ENCODE results near the gene RFWD3. TPM values are rescaled to one million over a fixed set of nuclear protein-coding genes. Genes with fewer than 3 reads are reported as not detected.
A peak's percentile ranks its signal among the peaks of the same experiment; 100 is the strongest.

Gene RFWD3
- total RNA-seq, 1 donor from 2014 or later: 16.7 TPM

GRCh38 chr16:74622005-74622404 is 44.7 kb downstream of the RFWD3 start:
- no peak for DNase-seq (ENCODE audit: low read depth in 2 of 2)

GRCh38 chr16:74617206-74617788 is 49.4 kb downstream of the RFWD3 start:
- DNase-seq (ENCODE audit: low read depth in 2 of 2): peak; percentile 34 to 38

- DNase-seq (ENCODE audit: low read depth in 2 of 2): no peak
Observed at GRCh38 chr16:74611721-74612120, 55.0 kb downstream of the RFWD3 start.

GRCh38 chr16:74608944-74609343 is 57.7 kb downstream of the RFWD3 start:
- DNase-seq (ENCODE audit: low read depth in 2 of 2): no peak

GRCh38 chr16:74608381-74608780 is 58.3 kb downstream of the RFWD3 start:
- DNase-seq (ENCODE audit: low read depth in 2 of 2): no peak

GRCh38 chr16:74607962-74608356 is 58.7 kb downstream of the RFWD3 start:
- DNase-seq (ENCODE audit: low read depth in 2 of 2): no peak

GRCh38 chr16:74607310-74607961 is 59.2 kb downstream of the RFWD3 start:
- no peak for DNase-seq (ENCODE audit: low read depth in 2 of 2)

- DNase-seq (ENCODE audit: low read depth in 2 of 2): peak; percentile 94
Observed at GRCh38 chr16:74606521-74607309, 60.0 kb downstream of the RFWD3 start, which contains the start of gene GLG1. Gene GLG1, minus strand, starts transcription at chr16:74607114. Its CDS starts 20 bp downstream, at chr16:74607094.

- peak in 1 of 2 donors; percentile 38 for DNase-seq (ENCODE audit: low read depth in 2 of 2)
Observed at GRCh38 chr16:74605746-74606520, 60.7 kb downstream of the RFWD3 start.

- no peak for DNase-seq (ENCODE audit: low read depth in 2 of 2)
Observed at GRCh38 chr16:74605332-74605731, 61.3 kb downstream of the RFWD3 start.

GRCh38 chr16:74603848-74604247 is 62.8 kb downstream of the RFWD3 start:
- peak; percentile 47 to 56 for DNase-seq (ENCODE audit: low read depth in 2 of 2)

- no peak for DNase-seq (ENCODE audit: low read depth in 2 of 2)
Observed at GRCh38 chr16:74601126-74601871, 65.4 kb downstream of the RFWD3 start.

GRCh38 chr16:74596586-74596985 is 70.1 kb downstream of the RFWD3 start:
- no peak for DNase-seq (ENCODE audit: low read depth in 2 of 2)

- DNase-seq (ENCODE audit: low read depth in 2 of 2): no peak
Observed at GRCh38 chr16:74592847-74593246, 73.8 kb downstream of the RFWD3 start.

- no peak for DNase-seq (ENCODE audit: low read depth in 2 of 2)
Observed at GRCh38 chr16:74591876-74592650, 74.6 kb downstream of the RFWD3 start.

GRCh38 chr16:74586948-74587347 is 79.7 kb downstream of the RFWD3 start:
- DNase-seq (ENCODE audit: low read depth in 2 of 2): no peak

GRCh38 chr16:74585846-74586443 is 80.7 kb downstream of the RFWD3 start:
- DNase-seq (ENCODE audit: low read depth in 2 of 2): no peak

GRCh38 chr16:74583926-74584666 is 82.6 kb downstream of the RFWD3 start:
- DNase-seq (ENCODE audit: low read depth in 2 of 2): peak in 1 of 2 donors; percentile 18

GRCh38 chr16:74582970-74583369 is 83.7 kb downstream of the RFWD3 start:
- no peak for DNase-seq (ENCODE audit: low read depth in 2 of 2)
